NCI-H526 treated with DMSO at 0.1 percent for 48 hours (cell line): ENCODE measurements around the gene RHOXF1.
"Not testable (repeated sequence)": the region's sequence is repeated elsewhere in the genome, so short reads cannot be mapped to it uniquely, and the experiment has no call there.

Source experiments
- DNase-seq: peaks from one replicate; lab custom pipeline; 2025; lab: John Stamatoyannopoulos, UW

RHOXF1 gene, protein sequence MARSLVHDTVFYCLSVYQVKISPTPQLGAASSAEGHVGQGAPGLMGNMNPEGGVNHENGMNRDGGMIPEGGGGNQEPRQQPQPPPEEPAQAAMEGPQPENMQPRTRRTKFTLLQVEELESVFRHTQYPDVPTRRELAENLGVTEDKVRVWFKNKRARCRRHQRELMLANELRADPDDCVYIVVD

DNA sequence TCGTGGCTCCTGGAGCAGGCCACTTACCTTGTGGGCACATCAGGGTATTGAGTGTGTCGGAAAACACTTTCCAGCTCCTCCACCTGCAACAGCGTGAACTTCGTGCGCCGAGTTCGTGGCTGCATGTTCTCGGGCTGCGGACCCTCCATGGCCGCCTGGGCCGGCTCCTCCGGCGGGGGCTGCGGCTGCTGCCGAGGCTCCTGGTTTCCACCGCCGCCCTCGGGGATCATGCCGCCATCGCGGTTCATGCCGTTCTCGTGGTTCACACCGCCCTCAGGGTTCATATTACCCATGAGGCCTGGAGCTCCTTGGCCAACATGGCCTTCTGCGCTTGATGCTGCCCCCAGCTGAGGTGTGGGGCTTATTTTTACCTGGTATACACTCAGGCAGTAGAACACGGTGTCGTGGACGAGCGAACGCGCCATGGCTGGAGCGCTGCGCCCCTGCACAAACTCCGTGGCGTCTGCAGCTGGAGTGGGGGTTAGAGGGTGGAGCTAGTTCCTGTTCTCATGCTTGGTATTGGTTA, at the start of gene RHOXF1:
Gene RHOXF1 (minus strand): TSS at position 476 of the 526 bp plus-strand sequence. CDS start 51 bp downstream, at position 425.
- no peak for DNase-seq

DNA sequence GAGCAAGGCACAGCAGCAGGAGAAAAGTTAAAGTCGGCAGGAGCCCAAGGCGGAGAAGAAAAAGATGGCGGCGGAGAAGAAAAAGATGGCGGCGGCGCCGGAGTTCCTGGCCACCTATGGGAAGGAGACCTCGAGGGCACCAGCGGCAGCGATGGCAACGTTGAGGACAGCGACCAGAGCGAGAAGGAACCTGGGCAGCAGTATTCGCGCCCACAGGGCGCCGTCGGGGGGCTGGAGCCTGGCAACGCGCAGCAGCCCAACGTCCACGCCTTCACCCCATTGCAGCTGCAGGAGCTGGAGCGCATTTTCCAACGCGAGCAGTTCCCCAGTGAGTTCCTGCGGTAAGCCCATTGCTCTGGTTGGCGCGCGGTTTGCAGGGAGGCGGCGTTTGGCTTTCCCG, 43.4 kb upstream of the RHOXF1 start:
- not testable (repeated sequence) for DNase-seq

DNA sequence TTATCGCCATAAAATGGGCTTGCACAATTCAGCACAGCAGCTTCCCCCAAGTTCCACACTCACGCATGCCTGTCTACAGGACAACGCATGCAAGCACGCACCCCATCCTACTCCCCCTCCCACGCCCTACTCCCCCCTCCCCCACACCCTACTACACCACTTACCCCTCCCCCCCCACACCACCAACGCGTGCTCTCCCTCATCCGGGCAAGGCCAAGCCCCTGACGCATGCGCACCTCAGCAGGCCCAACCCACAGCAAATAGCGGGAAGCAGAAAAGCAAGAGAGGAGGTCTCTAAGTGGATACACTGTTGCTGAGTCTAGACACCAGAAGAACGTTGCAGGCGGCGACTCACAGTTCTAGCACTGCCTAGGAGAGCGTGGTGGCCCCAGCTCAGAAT, 42.6 kb upstream of the RHOXF1 start, which contains the start of gene RHOXF2:
Gene RHOXF2 (plus strand): TSS at position 301 of the 400 bp plus-strand sequence. CDS start 138 bp downstream, outside the sequence.
- not testable (repeated sequence) for DNase-seq

DNA sequence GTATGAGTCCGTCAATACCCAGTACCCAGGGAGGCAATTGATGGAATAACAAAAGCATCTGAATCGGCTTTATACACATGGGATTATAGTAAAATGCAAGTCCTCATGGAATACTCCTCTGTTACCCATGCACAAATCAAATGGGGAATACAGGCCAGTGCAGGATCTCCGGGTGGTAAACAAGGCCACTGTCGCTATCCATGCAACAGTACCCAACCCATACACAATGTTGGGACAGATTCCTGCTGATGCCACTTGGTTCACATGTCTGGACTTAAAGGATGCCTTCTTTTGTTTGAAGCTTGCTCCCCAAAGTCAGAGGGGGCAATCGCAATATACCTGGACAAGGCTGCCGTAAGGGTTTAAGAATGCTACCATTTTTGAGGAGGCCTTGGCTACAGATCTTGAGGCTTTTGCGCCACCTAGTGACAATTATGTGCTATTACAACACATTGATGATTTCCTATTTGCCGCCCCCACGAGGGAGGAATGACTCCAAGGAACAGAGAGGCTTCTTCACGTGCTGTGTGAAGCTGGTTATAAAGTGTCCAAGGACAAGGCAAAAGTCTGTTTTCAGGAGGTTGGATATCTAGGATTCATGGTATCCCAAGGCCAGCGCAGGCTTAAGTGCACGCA, 34.5 kb upstream of the RHOXF1 start:
- DNase-seq, result not testable (repeated sequence)

DNA sequence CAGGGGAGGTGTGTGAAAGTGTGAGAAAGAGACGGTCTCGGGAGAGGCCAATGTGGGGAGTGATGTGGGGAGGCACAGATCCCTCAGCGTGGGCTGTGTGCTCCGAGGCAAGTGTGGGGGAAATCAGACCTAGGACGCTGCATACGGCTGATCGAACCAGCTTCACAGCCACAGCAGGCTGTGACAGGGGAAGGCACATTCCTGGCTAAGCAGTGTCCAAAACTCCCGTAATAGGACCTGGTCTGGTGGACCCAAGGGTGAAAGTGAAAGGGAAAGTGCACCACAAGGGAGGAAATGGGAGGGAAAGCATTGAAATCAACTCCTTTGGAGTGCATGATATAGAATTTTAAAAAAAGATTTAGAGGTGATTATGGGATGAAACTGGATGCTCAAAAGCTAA, 31.8 kb upstream of the RHOXF1 start:
- DNase-seq, result no peak

DNA sequence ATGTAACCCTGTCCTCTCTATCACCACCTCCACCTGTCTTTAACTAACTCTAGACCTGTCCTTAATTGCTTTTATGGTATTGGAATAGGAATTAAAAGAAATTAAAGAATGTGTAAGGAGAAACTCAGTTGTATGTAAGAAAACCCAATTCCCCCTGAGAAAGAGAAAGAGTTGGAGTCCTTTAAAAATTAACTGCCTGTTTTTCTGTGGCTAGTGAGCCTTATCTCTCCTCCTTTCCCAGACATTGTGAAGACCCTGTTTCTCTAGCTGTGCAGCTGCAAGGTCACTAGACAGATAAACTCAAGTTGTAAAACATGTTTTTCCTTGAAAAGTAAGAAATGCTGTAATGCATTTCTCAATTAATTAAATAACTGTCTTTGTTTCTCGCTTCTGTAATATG, 30.6 kb upstream of the RHOXF1 start:
- not testable (repeated sequence) for DNase-seq

DNA sequence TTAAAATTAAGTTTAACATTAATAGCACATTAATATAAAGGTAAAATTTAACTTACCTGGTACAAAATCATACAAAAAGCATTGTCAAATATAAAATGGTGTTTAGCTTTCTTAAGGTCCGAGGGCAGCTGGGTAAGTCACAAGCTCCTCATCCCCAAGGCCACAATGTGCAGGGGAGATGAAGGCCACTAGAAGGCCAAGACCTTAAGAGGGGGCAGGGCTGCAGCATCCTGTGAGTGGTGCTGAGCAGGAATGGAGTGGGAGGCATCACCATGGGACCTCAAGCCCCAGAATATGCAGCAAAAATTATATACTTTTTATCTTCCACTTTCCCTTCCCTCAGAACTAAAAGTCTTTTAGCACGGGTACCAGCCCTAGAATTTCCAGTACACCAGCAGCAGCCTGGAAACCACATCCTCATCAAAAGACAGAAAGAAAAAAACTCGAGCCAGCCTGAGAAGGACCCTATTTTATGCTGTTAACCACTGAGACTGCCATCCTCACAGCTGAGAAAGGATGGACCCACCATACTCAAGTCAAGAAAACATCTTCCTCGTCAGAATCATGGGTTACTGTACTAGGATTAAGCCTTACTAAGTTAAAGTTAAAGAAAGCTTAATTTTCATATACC, 29.7 kb upstream of the RHOXF1 start:
- no peak for DNase-seq

DNA sequence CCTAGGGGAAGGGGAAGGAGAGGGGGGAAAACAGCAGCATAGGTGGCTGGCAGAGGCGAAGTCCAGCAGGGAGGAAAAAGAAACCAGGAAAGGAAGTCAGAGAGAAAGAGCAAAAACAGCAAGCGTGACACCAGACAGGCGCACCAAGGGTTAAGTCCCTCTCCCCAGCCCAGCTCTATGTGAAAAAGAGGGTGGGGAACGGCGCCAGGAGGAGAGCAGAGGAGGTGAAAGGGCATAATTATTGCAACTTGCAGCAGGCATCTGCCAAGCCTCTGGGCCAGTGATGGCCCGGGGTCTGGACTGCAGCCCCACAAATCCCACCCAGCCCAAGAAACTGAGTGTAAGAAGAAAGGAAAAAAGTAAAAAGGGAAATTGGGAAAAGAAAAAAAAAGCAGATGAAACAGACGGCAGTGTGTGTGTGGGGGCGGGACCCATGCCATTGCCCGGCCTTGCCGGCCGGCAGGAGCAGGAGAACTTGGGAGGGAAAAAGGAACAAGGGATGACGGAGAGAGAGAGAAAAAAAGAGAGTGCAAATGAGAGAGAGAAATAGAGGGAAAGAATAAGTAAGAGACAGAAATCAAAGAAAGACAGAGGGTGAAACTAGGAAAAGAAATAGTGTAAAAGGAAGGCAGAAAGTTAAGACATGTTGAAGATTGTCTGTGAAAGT, 28.6 kb upstream of the RHOXF1 start:
- DNase-seq, result no peak

DNA sequence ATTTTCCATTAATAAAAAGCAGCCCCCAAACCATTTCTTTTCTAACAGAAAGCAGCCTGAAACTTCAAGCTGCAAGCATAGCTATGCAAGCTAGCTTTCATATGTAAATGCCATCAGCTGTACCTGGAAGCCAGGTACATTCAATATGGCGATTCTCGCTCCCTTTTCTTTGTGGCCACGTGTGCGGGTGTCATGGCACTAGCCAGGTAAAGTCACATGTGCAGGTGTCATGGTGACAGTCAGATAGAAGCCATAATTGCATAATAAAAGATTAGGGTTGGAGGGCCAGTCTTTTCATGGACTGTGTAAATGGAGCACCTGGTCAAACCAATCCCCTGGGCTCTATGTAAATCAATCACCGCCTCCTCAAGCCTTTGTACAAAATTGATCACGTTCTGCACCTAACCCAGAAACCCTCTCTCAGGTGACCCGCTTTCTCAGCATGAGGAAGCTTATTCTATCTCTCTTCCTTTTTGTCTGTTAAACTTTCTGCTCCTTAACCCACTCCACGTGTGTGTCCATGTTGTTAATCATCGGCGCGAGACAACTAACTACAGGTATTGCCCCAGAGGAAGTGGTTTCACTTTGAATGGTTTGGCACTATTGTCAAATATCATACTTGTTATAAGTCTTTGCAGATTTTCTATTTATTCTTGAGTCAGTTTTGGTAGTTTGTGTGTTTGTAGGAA, 24.7 kb upstream of the RHOXF1 start:
- DNase-seq, result no peak

DNA sequence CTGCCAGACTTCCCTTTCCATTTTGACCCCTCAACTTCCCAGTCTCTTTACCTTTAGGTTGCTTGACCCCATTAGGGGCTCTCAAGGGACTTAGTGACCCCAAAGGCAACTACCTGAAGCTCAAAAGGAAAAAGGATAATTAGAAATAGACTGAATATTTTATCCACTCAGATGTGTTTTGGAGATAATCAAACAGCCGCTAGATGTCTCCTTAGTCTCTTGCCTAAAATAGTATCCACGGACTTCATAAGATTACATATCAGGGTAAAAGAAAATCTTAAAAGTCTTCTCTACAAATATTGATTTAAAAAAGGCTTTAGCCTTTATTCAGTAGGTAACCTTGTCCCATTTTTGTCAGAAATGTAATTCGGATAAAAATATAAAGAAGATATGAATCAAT, 21.7 kb upstream of the RHOXF1 start:
- no peak for DNase-seq

DNA sequence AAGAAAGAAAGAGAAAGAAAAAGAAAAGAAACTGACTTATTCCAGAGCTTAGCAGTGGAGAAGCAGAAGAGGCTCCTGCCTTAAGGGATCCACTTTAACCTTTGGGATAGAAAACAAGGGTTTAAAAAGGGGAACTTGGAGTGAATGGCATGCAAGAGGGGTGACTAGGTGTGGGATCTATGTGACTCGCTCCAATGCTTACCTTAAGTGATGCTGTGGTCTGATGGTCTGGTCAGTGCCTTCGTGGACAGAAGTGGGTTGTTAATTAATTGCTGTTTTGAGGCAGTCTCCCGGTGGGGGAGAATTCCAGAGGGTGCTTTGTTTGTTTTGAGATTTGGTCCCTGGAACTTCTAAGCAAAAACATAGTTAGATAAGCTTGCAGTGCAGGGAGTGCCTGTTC, 21.1 kb upstream of the RHOXF1 start:
- no peak for DNase-seq

DNA sequence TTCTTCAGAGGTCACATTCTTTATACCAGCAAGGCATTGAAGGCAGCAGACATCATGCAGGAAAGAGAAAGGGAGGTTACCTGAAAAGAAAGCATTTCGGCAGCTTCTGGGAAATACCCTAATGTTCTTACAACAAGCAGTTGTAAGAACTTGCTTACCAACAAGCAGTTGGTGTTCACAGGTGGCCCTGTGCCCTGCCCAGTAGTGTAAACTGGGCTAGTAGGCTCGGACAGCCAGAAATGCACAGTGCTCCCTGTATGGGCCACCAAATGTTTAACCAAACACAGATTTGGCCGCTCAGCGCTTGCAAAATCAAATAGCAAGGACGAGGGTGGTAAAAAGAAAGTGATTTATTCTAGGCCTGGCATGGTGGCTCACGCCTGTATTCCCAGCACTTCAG, 20.4 kb upstream of the RHOXF1 start:
- DNase-seq, result no peak

DNA sequence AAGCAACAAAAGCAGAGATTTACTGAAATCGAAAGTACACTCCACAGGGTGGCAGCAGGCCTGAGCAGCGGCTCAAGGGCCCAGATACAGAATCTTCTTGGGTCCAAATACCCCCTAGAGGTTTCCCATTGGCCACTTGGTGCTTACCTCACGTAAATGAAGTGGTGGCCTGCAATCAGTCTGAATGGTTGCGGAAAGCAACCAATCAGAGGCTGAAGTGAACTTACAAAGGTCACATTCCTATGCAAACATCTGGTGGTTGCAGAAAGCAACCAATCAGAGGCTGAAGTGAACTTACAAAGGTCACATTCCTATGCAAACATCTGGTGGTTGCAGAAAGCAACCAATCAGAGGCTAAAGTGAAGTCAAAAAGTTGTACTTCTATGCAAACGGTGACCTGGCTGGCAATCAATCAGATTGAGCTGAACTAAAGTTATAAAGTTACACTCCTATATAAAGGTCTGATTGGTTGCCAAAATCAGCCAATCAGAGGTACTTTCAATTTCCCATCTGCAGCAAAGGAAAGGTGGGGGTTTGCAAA, 12.7 kb upstream of the RHOXF1 start:
- not testable (repeated sequence) for DNase-seq

DNA sequence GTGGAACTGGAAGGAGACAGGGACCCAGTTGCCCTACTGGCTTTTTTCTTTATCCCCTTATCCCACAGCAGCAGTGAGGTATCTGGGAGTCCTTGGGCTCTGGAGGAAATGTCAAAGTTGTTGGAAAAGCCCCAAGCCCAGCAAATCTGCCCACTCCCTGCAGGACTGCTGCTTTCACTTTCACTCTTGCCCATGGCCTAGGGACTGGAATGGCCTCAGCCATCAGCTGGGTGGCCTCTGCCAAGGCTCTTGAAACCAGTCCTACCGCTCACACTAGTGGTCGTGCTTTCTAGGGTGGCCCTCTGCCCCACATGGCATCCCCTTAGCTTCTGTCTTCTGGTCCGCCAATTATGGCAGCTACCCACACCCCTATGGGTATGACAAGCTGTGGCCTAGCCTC, 9.7 kb upstream of the RHOXF1 start:
- no peak for DNase-seq

DNA sequence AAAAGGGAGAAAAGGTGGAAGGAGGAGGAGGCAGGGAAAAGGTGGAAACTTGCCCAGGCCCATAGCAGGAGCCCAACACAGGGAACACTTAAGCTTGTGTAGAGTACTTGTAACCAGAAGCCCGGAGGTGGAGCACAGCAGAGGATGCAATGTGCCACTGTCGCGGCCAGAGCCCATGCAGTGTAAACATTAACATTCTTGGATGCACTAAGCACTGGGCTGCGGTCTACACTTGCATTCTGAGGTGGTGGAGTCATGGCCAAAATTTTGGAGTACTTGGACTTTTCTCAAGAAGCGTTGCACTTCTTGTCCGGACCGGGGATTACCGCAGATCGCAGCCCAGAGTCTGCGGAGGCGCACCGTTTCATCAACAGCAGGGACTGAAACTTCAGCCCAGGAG, 4.5 kb upstream of the RHOXF1 start:
- DNase-seq, result no peak

DNA sequence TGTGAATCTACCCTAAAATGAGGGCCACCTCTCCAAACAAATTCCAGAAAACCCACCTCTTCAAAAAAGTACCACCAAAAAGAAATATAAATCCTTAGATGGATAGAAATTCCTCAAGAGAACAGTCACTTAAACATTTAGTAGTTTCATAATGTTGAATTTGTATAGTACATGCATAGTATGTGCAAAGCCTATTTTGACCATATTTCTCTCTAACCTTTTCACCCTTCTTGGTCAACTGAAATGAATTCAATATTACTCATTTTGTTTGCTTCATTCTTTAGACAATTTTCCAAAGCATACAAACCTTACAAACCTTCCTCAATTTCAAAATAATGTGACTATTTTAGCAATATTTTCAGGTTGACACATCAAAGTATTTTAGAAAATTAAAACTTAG, 4.1 kb downstream of the RHOXF1 start:
- DNase-seq, result no peak

DNA sequence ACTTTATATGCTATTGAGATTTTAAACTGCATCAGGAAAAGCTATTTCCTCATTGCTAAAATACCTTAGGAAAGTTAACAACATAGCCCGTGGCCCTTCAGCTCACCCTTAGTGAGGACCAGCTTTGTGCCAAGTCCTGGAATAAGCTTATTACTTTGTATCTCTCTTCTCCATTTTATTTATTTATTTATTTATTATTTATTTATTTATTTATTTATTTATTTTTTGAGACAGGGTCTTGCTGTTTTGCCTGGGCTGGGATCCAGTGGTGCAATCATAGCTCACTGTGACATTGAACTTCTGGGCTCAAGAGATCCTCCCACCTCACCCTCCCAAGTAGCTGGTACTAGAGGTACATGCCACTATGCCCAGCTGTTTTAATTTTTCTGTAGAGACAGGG, 6.3 kb downstream of the RHOXF1 start:
- no peak for DNase-seq

DNA sequence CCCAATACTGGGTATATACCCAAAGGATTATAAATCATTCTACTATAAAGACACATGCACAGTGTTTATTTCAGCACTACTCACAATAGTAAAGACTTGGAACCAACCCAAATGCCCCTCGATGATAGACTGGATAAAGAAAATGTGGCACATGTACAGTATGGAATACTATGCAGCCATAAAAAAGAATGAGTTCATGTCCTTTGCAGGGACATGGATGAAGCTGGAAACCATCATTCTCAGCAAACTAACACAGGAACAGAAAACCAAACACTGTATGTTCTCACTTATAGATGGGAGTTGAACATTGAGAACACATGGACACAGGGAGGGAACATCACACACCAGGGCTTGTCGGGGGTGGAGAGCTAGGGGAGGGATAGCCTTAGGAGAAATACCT, 11.0 kb downstream of the RHOXF1 start:
- not testable (repeated sequence) for DNase-seq

DNA sequence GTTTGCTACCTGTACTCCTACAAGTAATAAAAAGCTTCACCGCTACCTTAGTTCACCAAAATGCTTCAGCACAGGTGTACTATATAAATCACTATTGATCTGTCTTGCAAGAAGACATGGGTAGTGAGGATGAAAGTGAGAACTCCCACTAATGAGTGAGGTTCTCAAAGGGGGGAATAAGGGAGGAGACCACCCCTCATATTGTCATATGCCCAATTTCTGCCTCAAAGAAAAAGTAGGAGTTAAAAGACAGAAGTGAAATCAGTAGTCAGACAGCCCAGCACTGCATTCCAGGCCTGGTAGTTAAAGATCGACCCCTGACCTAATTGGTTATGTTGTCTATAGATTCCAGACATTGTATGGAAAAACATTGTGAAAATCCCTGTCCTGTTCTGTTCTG, 14.7 kb downstream of the RHOXF1 start:
- DNase-seq, result not testable (repeated sequence)

DNA sequence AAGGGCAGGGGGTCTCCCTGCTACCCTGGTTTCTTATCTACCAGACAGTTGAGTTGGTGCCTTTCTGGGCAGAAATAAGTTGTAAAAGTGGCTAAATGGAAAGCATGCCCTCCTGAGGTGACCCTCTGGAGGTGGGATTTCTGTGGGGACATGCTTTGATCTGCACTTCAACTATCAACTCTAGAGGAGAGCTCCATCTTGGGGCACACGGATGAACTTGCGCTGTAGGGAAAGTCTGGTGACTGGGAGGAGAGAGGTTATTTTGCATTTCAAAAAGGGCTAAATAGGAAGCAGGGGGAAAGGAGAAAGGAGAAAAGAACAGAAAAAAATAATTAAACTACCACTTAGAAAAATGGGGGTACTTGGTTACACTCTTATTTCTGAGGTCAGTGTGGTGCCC, 25.5 kb downstream of the RHOXF1 start:
- DNase-seq, result no peak

DNA sequence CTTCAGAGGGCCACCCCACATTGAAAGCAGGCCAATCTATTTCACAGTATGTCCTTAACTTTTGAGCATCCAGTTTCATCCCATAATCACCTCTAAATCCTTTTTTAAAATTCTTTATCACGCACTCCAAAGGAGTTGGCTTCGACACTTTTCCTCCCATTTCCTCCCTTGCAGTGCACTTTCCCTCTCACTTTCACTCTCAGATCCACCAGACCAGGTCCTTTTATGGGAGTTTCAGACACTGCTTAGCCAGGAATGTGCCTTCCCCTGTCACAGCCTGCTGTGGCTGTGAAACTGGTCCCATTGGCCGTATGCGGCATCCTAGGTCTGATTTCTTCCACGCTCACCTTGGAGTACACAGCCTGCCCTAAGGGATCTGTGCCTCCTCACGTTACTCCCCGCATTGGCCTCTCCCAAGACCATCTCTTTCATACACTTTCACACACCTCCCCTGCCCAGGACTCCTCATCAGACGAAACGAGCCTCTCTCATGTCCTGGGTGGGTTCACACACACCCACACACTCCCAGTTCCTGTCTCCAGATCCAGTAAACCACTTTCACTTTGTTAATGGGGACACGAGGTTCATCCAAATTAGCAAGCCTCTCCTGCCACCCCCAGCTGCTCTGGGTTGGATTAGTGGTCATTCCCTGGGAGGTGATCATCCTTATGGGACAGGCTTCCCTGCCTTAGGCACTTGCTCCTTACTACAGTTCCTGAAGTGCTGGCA, 28.3 kb downstream of the RHOXF1 start:
- DNase-seq, result no peak
